COLO829 (cell line): ENCODE results near the gene TENT5A.
"Not testable (repeated sequence)": the region's sequence is repeated elsewhere in the genome, so short reads cannot be mapped to it uniquely, and the experiment has no call there.

Experiments
- DNase-seq: peaks from one replicate; pipeline ENCODE4 v3.0.0; 2012; ENCODE audit warnings: low spot score

Gene TENT5A

DNA sequence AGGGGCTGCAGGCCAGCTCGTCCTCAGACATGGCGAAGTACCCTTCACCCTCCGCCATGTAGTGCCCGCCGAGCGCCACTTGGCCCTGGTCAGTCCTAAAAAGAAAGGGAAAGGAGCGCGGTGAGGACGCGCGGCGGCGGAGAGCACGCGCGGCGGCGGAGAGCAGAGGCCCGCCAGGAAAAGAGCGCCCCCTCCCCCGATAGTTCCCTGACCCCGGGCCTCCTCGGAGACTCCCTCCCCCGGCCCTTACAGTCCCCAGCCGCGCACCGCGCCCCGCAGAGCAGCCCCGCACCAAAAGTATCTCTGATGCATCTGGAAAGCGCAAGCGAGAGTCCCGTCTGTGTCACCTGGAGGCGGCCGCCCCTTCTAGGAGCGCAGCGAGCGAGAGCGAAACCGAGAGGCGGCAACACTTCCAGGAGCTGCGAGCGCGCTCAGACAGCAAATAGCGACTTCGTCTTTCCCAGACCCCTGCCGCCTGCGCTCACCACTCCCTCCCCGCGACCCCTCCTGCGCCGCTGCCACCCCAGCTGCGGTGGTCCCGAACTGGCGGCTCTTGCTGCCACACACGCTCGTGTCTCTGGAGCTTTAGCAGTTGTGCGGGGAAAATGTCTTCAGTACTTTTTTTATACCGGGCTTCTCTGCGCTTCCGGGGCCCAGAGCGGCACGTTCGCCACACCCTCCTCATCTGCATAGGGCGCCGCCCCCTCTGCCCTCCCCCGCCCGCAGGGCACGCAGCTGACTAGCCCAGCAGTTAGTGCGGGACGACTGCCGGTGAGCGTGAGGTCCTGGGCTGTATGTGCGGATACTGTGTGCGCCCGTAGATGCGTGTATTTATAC lies at the start of gene TENT5A:
TSS of gene TENT5A (minus strand) at position 598 of the 837 bp plus-strand sequence. CDS start at position 58, 540 bp downstream.
- peak; percentile 83 for DNase-seq

GRCh38 chr6:81801489-81801888 lies 49.0 kb upstream of the TENT5A start:
- DNase-seq = no peak

DNA sequence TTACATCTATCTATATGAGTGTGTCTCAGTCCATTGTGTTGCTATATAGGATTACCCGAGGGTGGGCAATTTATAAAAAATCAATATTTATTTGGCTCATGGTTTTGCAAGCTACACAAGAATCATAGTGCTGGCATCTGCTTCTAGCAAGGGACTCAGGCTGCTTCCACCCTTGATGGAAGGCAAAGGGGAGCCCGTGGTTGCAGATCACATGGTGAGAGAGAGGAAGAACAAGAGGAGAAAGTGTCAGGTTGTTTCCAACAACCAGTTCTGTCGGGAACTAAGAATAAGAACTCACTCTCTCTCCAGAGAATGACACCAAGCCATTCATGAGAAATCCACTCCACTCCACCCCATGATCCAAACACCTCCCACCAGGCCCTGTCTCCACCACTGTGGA lies 48.2 kb upstream of the TENT5A start:
- DNase-seq = no peak

GRCh38 chr6:81799323-81799722 lies 46.8 kb upstream of the TENT5A start:
- no peak for DNase-seq

GRCh38 chr6:81797591-81797990 lies 45.1 kb upstream of the TENT5A start:
- no peak for DNase-seq

- DNase-seq = no peak
These were observed 43.4 kb upstream of the TENT5A start for GRCh38 chr6:81795890-81796289.

GRCh38 chr6:81793821-81794475 lies 41.5 kb upstream of the TENT5A start:
- DNase-seq = no peak

DNA sequence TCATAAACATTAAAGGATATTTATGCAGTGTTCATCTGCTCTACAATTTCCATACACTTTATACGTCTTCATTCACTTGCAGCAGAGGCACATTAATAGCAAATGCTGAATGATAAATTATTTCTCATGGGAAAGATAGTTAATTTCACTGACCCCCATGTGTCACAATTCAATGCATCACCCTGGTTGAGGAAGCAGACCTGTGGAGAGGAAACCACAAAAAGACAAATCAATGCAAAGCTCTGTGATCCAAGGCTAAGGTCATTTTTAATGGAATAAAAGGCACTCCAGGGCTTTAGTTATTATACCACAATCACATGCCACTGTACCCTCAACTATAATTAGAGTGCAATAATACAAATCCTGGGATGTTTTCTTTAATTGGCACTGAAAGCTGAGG lies 40.3 kb upstream of the TENT5A start:
- DNase-seq = peak; percentile 45

GRCh38 chr6:81791756-81792155 lies 39.3 kb upstream of the TENT5A start:
- no peak for DNase-seq

GRCh38 chr6:81790034-81790433 lies 37.6 kb upstream of the TENT5A start:
- DNase-seq = no peak

GRCh38 chr6:81789291-81789690 lies 36.8 kb upstream of the TENT5A start:
- DNase-seq = no peak

- DNase-seq = no peak
These were observed 36.3 kb upstream of the TENT5A start for GRCh38 chr6:81788748-81789147.

- DNase-seq = no peak
These were observed 35.0 kb upstream of the TENT5A start for GRCh38 chr6:81787313-81788068.

GRCh38 chr6:81786150-81786549 lies 33.7 kb upstream of the TENT5A start:
- peak; percentile 54 for DNase-seq

GRCh38 chr6:81785377-81785776 lies 32.9 kb upstream of the TENT5A start:
- no peak for DNase-seq

- DNase-seq = no peak
These were observed 31.4 kb upstream of the TENT5A start for GRCh38 chr6:81783893-81784292.

DNA sequence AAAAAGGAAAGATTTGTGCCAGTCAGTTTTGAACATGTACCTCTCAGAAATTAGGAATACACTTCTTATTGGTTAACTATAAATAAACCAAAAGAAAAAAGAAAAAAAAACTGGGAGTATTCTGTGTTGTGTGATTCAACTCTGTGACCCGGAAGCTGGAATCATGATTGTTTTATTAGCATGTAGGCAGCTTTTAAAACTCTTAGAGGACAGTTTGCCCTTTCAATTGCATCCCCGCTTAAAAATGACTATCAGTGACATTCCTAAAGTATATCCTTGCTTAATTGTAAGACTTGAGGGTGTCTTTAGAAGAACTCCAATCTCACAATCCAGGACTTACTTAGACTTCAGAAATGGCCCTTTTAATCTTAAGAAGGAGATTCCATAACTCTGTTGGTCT lies 29.1 kb upstream of the TENT5A start:
- DNase-seq = no peak

DNA sequence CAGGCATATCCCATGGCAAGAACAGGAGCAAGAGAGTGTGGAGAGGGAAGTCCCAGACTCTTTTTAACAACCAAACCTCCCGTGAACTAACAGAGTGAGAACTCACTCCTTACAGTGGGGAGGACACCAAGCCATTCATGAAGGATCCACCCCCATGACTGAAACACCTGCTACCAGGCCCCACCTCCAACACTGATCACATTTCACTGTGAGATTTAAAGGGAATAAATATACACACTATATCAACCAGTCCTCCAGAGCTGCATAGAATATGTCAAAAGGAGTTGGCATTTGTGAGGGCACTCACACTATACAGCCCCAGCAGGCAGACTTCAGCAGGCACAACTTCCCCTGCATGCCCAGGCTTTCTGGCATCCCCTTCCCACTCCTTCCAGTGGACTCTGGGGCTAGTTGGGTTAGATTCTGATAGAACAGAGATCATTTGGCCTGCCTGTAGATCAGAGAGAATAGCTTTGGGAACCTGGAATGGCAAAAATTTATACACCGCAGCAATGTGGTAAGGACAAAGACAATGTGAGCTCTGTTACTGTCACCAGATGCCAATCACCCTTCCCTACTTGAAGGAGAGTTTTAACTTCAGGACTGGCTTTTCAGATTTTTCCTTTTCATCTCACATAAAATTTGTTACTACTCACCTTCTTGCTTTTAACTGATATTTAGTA lies 25.2 kb upstream of the TENT5A start:
- DNase-seq = peak; percentile 51

DNA sequence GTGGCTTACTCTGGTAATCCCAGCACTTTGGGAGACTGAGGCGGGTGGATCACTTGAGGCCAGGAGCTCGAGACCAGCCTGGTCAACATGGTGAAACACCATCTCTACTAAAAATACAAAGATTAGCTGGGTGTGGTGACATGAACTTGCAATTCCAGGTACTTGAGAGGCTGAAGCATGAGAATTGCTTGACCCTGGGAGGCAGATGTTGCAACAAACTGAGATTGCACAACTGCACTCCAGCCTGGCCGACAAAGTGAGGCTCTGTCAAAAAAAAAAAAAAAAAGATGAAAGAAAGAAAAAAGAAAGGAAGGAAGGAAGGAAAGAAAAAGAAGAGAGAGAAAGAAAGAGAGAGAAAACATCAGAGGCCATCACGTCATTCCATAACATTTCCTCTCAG lies 23.7 kb upstream of the TENT5A start:
- not testable (repeated sequence) for DNase-seq

DNA sequence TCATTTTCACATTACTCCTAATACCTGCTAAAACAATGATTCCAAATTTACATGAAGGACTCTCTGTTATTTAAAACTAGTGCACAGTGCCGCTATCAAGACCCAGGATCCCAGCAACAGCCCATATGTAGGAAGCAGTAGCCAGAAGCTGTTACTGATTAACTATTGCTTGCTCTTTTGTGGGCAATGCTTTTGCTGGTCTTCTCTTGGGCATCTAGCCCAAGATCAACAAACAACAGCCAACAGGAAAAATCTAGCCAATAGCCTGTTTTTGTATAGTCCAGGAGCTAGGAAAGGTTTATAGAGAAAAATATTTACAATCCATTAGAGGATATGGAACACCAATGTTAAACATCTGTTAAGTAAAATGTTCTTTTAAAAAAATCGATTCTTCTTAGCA lies 22.1 kb upstream of the TENT5A start:
- no peak for DNase-seq

GRCh38 chr6:81773887-81774286 lies 21.4 kb upstream of the TENT5A start:
- no peak for DNase-seq

DNA sequence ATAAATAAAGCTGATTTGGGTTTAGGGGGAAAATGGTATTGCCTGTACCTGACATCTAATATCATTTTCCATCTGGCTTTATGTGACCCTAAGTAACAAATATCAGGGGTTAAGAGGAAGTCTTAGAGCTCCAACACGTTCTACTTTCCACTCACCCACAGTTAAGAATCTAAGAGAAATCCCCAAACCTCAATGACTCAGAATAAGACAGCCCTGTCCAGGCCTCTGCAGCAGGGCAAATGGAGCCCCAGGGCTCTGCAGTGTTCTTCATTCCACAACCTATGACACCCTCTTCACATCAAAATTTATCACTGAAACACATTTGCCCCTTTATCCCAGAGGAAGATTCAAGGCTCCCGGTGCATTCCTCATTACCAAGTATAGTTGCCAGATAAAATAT lies 20.3 kb upstream of the TENT5A start:
- DNase-seq = no peak
